OCI-M2 (cell line): ENCODE results near the gene ACMSD.
"Not testable (repeated sequence)": the region's sequence is repeated elsewhere in the genome, so short reads cannot be mapped to it uniquely, and the experiment has no call there.

Source experiments
- DNase-seq: peaks from one replicate; lab custom pipeline; 2025; ENCODE audit not compliant: unreplicated experiment; lab: John Stamatoyannopoulos, UW

ACMSD gene

DNA sequence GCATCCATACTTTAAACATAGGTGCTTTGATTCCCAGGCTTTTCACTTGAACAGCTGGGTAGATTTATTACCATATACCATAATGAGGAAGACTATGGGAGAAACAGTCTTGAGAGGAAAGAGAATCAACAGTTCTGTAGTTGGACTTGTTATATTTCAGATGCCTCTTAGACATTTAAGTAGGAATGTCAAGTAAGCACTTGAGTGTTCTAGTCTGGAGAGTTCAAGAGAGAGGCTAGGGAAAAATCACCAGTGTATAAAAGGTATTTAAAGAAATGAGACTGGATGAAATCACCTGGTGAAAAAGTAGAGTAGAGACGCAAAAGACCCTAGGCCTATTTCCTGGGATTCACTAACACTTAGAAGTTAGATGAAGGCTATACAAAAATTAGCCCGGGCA, 66.8 kb downstream of the ACMSD start:
- no peak for DNase-seq

DNA sequence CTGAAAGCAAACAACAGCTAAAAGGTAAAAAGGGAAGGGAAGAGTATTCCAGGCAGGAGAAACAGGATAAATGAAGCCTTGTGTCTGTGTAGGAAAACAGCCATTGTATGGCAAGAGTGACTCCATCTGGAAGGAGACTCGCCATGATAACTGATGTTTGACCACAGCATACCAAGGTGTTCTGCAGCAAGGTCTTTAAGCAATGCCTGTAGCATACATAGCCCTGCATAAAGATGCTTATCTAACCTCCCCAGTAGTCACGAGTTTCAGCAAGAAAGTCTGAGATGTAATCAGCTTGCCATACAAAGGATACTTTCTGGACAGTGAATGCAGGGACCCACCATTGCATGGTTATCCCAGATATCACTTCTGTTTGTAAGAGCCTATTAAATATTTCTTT, 68.3 kb downstream of the ACMSD start:
- DNase-seq = no peak

DNA sequence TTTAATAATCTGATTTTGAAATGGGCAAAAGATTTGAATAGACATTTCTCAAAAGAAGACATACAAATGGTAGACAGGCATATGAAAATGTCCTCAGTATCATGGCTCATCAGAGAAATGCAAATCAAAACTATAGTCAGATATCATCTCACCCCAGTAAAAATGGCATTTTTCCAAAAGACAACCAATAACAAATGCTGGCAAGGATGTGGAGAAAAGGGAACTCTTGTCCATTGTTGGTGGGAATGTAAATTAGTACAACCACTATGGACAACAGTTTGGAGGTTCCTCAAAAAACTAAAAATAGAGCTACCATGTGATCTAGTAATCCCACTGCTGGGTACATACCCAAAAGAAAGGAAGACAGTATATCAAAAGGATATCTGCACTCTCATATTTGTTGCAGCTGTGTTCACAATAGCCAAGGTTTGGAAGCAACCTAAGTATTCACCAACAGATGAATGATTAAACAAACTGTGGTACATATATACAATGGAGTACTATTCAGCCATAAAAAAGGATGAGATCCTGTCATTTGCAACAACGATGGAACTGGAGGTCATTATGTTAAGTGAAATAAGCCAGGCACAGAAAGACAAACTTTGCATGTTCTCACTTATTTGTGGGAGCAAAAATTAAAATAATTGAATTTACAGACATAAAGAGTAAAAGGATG, 69.2 kb downstream of the ACMSD start:
- not testable (repeated sequence) for DNase-seq

DNA sequence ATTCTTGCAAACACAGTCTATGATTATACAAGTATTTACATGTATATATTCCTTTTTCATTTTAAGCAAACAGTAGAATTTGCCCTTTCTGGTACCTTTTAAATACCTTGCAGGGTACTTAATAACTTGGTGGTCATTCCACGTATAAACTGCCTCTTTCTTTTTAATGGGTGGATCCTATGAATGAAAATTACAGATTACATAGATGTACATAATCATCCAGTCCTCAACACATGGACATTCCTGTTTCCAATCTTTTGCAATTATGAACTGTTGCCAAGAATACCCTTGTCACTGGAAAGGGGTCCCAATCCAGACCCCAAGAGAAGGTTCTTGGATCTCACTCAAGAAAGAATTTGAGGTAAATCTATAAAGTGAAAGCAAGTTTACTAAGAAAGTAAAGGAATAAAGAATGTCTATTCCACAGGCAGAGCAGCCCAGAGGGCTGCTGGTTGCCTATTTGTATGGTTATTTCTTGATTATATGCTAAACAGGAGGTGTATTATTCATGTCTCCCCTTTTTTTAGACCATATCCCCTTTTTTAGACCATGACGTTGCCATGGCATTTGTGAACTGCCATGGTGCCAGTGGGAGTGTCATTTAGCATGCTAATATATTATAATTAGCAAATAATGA, 72.5 kb downstream of the ACMSD start:
- no peak for DNase-seq

DNA sequence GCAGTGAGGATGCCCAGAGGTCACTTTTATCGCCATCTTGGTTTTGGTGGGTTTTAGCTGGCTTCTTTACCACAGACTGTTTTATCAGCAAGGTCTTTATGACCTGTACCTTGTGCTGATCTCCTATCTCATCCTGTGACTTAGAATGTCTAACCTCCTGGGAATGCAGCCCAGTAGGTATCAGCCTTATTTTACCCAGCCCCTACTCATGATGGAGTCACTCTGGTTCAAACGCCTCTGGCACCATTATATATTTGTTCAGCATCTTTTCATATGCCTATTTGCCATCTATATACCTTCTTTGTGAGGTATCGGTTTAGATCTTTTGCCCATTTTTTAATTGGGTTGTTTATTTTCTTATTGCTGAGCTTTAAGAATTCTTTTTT, 73.0 kb downstream of the ACMSD start:
- DNase-seq = no peak

DNA sequence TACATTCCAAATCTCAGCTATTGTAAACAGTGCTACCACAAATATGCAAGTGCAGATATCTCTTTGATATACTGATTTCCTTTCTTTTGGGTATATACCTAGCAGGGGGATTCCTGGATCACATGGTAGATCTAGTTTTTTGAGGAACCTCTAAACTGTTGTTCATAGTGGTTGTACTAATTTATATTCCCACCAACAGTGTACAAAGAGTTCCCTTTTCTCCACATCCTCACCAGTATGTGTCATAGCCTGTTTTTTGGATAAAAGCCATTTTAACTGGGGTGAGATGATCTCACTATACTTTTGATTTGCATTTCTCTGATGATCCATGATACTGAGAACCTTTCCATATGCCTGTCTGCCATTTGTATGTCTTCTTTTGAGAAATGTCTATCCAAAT, 73.9 kb downstream of the ACMSD start:
- DNase-seq = no peak

DNA sequence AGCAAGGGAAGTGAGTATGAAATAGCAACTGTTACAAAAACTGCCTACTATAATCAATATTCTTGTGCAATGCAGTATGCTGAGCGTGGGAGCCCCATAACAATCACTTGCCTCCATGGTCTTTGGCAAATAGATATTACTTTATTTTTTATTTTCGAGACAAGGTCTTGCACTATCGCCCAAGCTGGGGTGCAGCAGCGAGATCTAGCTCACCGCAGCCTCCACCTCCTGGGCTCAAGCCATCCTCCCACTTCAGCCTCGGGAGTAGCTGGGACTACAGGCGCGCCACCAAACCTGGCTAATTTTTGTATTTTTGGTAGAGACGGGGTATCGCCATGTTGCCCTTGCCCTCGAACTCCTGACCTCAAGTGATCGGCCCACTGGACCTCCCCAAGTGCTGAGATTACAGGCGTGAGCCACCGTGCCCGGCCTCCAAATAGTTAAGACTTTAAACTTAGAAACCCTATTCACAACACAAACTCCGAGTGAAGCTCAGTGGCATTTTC, 79.0 kb downstream of the ACMSD start:
- DNase-seq = no peak

DNA sequence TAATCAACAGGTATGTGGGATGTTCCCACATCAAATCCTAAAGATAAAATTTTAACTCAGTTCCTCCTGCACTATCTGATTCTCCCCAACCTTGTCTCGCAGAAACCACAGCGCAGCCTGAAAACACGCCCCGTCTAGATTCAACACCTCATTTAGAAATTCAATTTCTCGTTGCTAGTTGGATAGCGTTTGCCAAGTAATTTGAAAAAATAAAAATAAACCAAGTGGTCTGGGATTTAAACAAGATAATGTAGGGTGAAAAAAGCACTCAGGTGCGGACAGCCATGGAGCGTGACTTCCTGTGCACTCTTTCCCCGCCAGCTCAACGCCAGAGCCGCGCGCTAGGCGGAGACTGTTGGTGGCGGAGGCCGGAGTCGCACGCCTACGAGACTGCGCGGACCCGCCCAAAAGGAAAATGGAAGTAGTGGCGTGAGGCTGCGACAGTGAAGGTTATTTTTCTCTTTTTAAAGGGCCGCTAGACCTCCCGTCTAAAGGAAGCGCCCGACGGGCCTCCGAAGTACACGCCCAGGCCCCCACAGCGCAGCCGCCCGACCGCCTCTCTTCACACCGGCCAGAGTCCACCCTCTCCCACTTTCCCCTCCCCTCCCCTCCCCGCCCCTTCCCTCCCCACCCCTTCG, 79.6 kb downstream of the ACMSD start:
- DNase-seq = peak; percentile 78

DNA sequence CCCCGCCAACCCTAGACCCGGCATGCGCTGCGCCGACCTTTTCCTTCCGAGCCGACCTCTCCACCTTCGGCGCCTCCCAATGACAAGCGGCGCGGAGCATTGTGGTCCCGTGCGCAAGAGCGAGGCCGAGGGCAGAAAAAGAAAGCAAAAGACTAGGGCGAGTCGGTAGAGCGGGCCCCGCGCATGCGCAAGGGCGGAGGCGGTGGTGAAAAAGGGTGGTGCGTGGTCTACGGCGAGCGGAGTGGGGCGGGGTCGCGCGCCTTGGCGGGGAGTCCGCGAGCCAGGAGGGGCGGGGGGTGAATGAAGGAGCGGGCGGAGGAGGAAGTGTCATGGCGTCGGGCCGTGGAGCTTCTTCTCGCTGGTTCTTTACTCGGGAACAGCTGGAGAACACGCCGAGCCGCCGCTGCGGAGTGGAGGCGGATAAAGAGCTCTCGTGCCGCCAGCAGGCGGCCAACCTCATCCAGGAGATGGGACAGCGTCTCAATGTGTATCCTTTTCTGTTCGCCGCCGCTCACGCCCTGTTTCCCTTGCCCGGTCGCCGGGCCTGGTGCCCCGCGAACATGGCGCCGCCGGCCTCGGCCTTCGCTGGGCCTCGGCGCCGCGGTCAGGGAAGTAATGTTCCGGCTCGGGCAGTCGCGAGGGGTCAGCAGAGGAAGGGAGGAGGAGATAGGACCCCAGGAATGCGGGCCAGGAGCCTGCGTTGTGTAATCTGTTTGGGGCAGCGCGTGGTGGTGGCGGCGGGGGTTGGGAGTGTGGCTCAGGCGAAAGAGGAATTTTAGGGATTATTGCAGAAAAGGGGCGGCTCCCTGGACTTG, 80.3 kb downstream of the ACMSD start, which contains the start of gene CCNT2:
CCNT2 (plus strand) TSS at position 297 of the 815 bp plus-strand sequence; CDS start at position 330, 33 bp downstream.
- DNase-seq = peak; percentile 78

DNA sequence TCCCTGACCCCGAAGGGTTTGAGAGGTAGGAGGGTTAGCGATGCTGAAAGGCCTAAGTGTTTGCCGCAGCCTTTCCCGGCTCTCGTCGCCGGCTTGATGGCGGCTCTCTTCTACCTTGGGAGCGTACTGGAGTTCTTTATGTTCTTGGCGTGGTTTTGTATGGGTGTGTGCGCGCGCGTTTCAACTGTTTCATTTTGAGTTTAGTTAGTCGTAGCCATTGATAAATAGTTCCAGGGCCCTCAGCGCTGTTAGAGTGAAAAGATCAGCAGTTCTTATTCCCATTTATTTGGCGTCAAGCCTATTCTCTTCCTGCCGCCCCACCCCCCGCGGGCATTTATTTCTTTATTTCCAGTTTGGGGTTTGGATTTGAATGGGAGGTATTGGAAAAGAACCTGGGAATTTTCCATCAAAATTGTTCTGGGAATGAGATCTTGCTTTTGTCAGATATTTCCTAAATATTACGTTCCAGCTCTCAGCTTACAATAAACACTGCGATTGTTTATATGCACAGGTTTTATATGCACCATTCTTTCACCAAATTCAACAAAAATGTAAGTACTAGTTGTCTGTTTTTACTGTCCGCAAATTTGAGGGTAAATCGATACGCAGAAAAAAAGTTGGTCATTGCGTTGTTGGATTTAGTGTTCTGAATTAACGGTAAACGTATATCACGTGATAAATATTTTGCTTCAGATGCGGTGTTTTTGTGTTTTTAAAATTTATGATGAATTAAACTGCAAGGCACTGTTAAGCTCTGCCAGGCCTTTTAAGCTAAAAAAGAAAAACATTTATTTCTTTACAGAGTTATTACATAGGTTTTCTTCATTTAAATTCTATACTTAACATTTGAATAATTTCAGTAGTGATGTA, 81.2 kb downstream of the ACMSD start:
- DNase-seq = no peak

DNA sequence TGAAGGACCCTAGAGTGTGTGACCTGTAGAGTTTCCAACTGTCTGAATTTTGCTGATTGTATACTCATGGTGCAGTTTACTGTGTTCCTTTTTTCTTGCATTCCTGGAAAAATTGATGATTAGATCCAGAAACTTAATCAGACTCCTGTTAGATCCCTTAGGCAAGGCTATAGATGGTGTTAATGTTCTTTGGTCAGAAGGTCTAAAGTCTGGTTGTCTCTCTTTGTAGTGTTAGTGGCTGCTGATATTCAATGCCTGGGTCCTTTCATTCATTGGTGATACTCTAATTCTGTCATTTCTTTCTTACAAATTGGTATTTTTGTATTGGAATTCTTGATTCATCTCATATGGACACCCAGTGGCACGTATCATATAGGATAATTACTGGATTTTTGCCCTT, 86.5 kb downstream of the ACMSD start:
- DNase-seq = no peak

DNA sequence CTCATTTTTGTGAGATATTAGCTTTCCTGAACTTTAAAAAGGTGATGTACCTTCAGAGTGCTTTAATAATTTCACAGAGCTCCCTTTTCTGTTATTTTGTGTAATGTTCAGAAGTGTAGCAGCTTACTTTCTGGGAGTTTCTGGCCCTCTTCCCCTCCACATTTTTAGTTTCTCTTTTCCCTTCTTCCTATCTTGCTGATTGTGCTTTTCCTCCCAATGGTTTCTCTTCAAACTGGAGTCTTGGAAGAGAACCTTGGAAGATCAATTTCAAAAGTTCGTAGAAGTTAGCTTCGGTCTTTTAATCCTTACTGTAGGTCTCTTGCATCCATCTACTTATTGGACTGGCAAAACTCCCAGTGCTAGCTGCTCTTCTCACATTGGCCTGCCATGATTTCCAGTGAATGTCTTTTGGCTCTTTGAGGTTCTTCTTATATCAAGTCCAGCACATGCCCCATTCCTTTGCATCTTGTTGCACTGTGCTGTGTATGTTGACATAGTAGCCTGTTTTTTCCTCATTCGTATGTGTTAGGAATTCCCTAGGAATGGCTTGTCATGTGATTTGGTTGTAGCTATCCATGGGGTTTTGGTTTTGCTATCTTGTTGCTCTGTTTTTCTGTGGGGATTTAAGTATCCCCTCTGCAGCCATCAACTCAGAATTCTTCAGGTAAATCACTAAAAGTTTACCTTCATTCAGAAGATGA, 88.0 kb downstream of the ACMSD start:
- DNase-seq = no peak

DNA sequence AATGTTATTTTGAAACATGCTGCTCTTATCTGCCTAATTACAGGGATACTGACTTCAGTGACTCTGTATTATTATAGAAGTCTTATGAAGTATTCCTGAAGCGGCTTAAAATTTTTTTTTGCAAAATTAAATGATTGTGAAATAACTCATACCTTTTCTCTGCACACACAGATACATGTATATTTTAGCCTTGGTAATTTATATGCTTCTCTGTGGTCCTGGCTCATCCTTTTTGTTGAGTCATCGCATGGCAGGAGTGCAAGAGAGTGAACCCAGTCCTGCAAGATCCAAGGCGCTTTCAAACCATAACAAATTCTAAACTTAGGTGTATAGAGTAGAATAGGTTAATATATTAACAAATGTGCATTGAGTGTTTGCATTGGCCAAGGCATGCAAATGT, 88.8 kb downstream of the ACMSD start:
- DNase-seq = no peak

DNA sequence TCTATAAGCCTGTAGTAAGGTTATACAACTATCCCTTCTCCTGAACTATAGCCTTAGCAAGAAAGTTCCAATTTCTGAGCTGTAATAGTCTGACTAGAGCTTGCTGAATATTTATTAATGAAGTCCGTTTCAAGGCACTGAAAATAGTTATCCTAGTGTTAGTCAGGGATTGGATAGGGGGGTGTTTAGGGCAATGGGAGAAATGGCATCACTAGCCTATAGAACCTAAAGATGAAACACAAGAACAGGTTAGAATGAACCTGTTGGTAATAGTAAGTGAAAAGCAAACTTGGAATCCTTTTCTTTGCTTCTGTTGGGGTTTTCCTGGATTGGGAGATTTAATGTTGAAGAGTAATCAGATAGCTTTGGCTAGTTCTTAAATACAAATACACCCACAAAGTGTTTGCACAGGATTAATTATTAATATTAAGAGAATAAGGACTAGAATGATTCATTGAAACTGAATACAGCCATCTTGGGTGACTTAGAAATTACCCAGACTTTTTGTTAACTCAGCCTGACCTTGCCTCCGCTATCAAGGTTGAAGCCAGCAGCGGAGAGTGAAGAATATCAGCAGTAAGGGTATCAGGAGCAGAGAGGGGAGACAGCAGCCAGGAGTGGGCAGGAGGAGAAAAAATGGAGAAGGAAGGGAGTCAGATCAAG, 94.6 kb downstream of the ACMSD start:
- no peak for DNase-seq

DNA sequence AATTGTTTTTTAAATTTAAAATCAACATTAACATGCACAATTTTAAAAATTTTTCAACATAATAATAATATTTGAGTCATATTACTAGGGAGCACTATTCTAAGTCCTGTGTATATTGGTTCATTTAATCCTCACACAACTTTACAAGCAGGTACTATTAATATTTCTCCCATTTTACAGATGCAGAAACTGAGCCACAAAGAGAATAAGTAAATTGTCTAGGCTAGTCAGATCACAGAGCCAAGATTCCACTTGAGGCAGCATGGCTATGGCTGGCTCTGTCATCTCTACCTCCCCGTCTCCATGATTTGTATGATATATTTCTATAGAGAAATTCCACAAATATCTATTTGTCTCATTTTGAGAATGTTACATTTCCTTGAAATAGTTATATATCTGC, 95.3 kb downstream of the ACMSD start:
- no peak for DNase-seq

DNA sequence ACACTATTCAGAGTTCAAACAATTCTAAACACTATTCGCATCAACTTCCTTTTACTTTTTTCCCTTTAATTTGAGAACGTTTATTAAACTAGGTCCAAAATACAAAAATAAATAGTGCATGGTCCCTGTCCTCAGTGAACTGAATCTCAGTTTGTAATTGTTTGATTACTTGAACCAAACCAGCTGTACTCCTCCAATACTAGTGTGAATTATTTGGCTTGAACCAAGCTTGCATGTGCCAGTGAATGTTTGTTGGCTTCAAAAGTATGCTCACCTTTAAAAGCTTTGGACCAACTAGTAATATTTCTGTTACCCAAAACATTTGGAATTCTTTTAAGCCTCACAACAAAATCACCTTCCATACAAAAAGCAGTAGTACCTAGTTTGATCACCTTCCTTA, 95.7 kb downstream of the ACMSD start:
- DNase-seq = no peak

DNA sequence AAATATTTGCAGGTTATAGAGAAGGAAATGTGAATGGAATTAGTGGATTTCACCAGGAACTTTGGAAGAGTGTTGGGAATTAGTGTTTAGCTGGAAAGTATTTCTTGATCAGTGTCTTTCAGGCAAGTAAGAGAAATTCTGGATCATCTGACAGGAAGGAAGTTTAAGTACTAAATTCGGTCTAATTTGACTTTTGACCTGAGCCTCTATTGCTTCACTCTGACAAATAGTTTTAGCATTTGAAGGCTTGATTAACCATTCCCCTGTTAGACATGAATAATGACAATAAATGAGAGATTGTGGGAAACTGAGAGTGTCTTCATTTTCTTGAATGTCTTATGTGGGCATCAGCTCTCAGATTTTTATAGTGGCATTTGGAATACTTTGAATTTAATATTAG, 96.2 kb downstream of the ACMSD start:
- DNase-seq = no peak

DNA sequence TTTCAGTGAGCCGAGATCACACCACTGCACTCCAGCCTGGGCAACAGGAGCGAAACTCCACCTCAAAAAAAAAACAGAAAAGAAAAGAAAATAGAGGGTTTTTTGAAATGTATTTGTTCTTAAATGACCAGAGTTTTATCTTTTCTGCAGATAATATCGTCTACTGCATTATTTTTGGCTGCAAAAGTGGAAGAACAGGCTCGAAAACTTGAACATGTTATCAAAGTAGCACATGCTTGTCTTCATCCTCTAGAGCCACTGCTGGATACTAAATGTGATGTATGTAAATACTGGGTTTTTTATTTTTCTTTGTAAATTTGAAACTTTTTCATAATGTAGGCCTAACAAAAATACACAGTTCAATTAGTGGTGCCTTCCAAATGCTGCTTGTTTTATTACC, 98.3 kb downstream of the ACMSD start:
- DNase-seq = no peak

DNA sequence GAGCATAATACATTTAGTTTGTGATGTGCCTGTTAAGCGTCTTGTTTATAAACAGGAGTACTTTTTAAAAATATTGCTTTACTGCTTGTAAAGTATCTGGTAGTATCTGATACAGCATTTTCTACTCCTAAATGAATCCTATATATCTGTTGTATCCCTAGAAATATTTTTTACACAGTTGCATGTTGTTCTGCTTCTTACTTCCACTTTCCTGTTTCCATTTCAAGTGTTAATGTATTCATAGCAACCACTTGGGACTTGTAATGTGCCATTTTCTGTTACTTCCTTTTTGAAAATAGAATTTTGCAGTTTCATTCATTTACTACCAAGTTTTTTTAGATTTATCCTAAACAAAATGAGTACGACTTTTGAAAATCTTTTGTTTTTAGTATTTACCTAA, 105.1 kb downstream of the ACMSD start:
- DNase-seq = no peak
